RWPE1 (cell line): ENCODE results near the gene MTREX.

Source experiments
- CTCF ChIA-PET: fragments of 350-600 bp; sonication (Branson Sonifier 250); formaldehyde crosslinking; extraction: SDS; loops from one replicate; lab custom pipeline; 2021; lab: Yijun Ruan, JAX
- POLR2A ChIA-PET: fragments of 400-600 bp; formaldehyde crosslinking; extraction: SDS; loops from one replicate; lab custom pipeline; 2020; ENCODE audit warnings: antibody characterized with exemption; ENCODE audit not compliant: low non-redundant PET; lab: Yijun Ruan, JAX
- DNase-seq: peaks from one replicate; pipeline ENCODE4 v3.0.0; 2012; ENCODE audit warnings: low spot score
- H3K27ac ChIP-seq: fragments of 450-650 bp; 2 replicates; pipeline ENCODE4 v1.5.1; 2017
- CTCF ChIP-seq: fragments of 450-650 bp; conservative IDR thresholded peaks from 2 replicates; pipeline ENCODE4 v1.5.1; 2017; ENCODE audit warnings: low read depth, mild to moderate bottlenecking

Gene MTREX

GRCh38 chr5:55319491-55319890 lies 11.7 kb downstream of the MTREX start:
- no peak for DNase-seq
- ChIA-PET CTCF (interaction anchor here (0.7 kb wide), 1 partner anchor 1630 kb away, joined by 4 read pairs; no protein-coding TSS in a partner anchor), POLR2A (interaction anchor here (0.6 kb wide), 1 partner anchor 115 kb away, joined by 3 read pairs; no protein-coding TSS in a partner anchor)
- no peak overlapping the region for H3K27ac ChIP-seq
- TF ChIP-seq CTCF: no peak

- POLR2A ChIA-PET: no interaction called here
- no peak for DNase-seq
- 0 out of 2 replicates have a peak overlapping the region, but pooled peaks have one; percentile 12 for H3K27ac ChIP-seq
- CTCF ChIA-PET: no interaction called here
- TF ChIP-seq CTCF: no peak
Measured at GRCh38 chr5:55320571-55320970, 12.8 kb downstream of the MTREX start.

GRCh38 chr5:55324006-55324405 lies 16.2 kb downstream of the MTREX start:
- no peak for TF ChIP-seq CTCF
- no peak overlapping the region for H3K27ac ChIP-seq
- CTCF ChIA-PET: interaction anchor here (2.1 kb wide), 1 partner anchor 368 kb away, joined by 6 read pairs; no protein-coding TSS in a partner anchor
- POLR2A ChIA-PET: no interaction called here
- DNase-seq: no peak

- POLR2A ChIA-PET: no interaction called here
- TF ChIP-seq CTCF: peak; percentile 90
- CTCF ChIA-PET: interaction anchor here (0.6 to 2.1 kb wide), 4 partner anchors 73 to 373 kb away, joined by 3 to 8 read pairs (median 4); no protein-coding TSS in a partner anchor
- H3K27ac ChIP-seq: peak overlapping the region; percentile 34; the same call in 1 of the 2 replicates
- peak; percentile 54 for DNase-seq
Measured at GRCh38 chr5:55324815-55325418, 17.1 kb downstream of the MTREX start.

GRCh38 chr5:55325621-55326020 lies 17.8 kb downstream of the MTREX start:
- no peak for DNase-seq
- CTCF ChIA-PET: interaction anchor here (0.6 to 2.1 kb wide), 3 partner anchors 366 to 1015 kb away, joined by 3 to 8 read pairs (median 6); partner anchors contain the start of gene ARL15
- TF ChIP-seq CTCF: no peak
- H3K27ac ChIP-seq: no peak overlapping the region
- POLR2A ChIA-PET: no interaction called here

- TF ChIP-seq CTCF: no peak
- H3K27ac ChIP-seq: no peak overlapping the region
- no peak for DNase-seq
- ChIA-PET CTCF (interaction anchor here (0.6 to 0.7 kb wide), 2 partner anchors 18 to 887 kb away, joined by 4 read pairs; no protein-coding TSS in a partner anchor), POLR2A (no interaction called here)
Measured at GRCh38 chr5:55327281-55327680, 19.5 kb downstream of the MTREX start.
